Astrocyte (in vitro differentiated cells and primary cell): ENCODE data around the gene TNFAIP6. TPM values are rescaled to one million over a fixed set of nuclear protein-coding genes. Genes with fewer than 3 reads are reported as not detected.

Source experiments
- DNase-seq: peaks from one replicate; pipeline ENCODE4 v3.0.0-alpha.2; 2010; ENCODE audit warnings: low read depth
- FAIRE-seq: peaks from 2 replicates; lab custom pipeline; 2011; peaks lifted over from hg19 to GRCh38; lab: Jason Lieb, UNC
- H2AFZ ChIP-seq: 2 replicates; pipeline ENCODE4 v1.6.0; 2012; ENCODE audit warnings: low read depth, low read length, inconsistent platforms
- H3K27ac ChIP-seq: 2 replicates; pipeline ENCODE4 v1.5.1; 2011; ENCODE audit warnings: low read depth, low read length, inconsistent platforms
- H3K27me3 ChIP-seq: 2 replicates; pipeline ENCODE4 v1.6.0; 2011; ENCODE audit warnings: low read length, inconsistent platforms; ENCODE audit not compliant: insufficient read depth
- H3K36me3 ChIP-seq: 2 replicates; pipeline ENCODE4 v1.5.1; 2011; ENCODE audit warnings: low read length, inconsistent platforms; ENCODE audit not compliant: insufficient read depth
- H3K4me1 ChIP-seq: 2 replicates; pipeline ENCODE4 v1.5.1; 2011; ENCODE audit warnings: low read length, inconsistent platforms; ENCODE audit not compliant: insufficient read depth
- H3K4me2 ChIP-seq: 2 replicates; pipeline ENCODE4 v1.6.0; 2012; ENCODE audit warnings: low read length, inconsistent platforms
- H3K4me3 ChIP-seq: 2 replicates; pipeline ENCODE4 v1.5.1; 2011; ENCODE audit warnings: low read depth, mild to moderate bottlenecking, low read length, inconsistent platforms; ENCODE audit not compliant: insufficient read depth
- H3K79me2 ChIP-seq: 2 replicates; pipeline ENCODE4 v1.6.0; 2012; ENCODE audit warnings: mild to moderate bottlenecking, low read length, inconsistent platforms; ENCODE audit not compliant: insufficient read depth
- H3K9ac ChIP-seq: 2 replicates; pipeline ENCODE4 v1.6.0; 2012; ENCODE audit warnings: mild to moderate bottlenecking, low read length, inconsistent platforms
- H3K9me3 ChIP-seq: 2 replicates; pipeline ENCODE4 v1.5.1; 2012; ENCODE audit warnings: low read depth, mild to moderate bottlenecking, low read length, inconsistent platforms; ENCODE audit not compliant: insufficient read depth
- H4K20me1 ChIP-seq: 2 replicates; pipeline ENCODE4 v1.6.0; 2012; ENCODE audit warnings: low read length, inconsistent platforms; ENCODE audit not compliant: insufficient read depth
- H3K27ac Mint-ChIP-seq: one replicate; pipeline ENCODE4 v1.8.0; 2021; ENCODE audit warnings: mild to moderate bottlenecking, mixed read lengths; ENCODE audit not compliant: unreplicated experiment
- H3K27me3 Mint-ChIP-seq: one replicate; pipeline ENCODE4 v1.8.0; 2021; ENCODE audit warnings: low read depth, mixed read lengths; ENCODE audit not compliant: unreplicated experiment
- H3K36me3 Mint-ChIP-seq: one replicate; pipeline ENCODE4 v1.8.0; 2021; ENCODE audit warnings: low read depth, mixed read lengths; ENCODE audit not compliant: unreplicated experiment
- H3K4me1 Mint-ChIP-seq: one replicate; pipeline ENCODE4 v1.8.0; 2021; ENCODE audit warnings: low read depth, mixed read lengths; ENCODE audit not compliant: unreplicated experiment
- H3K4me3 Mint-ChIP-seq: one replicate; pipeline ENCODE4 v1.8.0; 2021; ENCODE audit warnings: mild to moderate bottlenecking, moderate library complexity, mixed read lengths; ENCODE audit not compliant: unreplicated experiment
- H3K9me3 Mint-ChIP-seq: one replicate; pipeline ENCODE4 v1.8.0; 2021; ENCODE audit warnings: mild to moderate bottlenecking, mixed read lengths; ENCODE audit not compliant: unreplicated experiment
- EZH2 ChIP-seq: IDR thresholded peaks from 2 replicates; pipeline ENCODE4 v1.6.1; 2012; ENCODE audit warnings: mild to moderate bottlenecking, low read length, inconsistent platforms; ENCODE audit not compliant: insufficient read depth
- total RNA-seq: library from RNA; stranded (reverse); gene quantifications from 2 replicates; pipeline ENCODE4 v1.2.1, GENCODE V29; 2021
- TF ChIP-seq, protein P1 (sequence below): IDR thresholded peaks from 2 replicates; pipeline ENCODE4 v1.5.1; 2011; ENCODE audit warnings: low read depth, mild to moderate bottlenecking, inconsistent platforms, low read length, moderate library complexity; ENCODE audit not compliant: insufficient read depth

Gene TNFAIP6
- total RNA-seq, 1 donor from 2014 or later = 0.75 TPM

DNA sequence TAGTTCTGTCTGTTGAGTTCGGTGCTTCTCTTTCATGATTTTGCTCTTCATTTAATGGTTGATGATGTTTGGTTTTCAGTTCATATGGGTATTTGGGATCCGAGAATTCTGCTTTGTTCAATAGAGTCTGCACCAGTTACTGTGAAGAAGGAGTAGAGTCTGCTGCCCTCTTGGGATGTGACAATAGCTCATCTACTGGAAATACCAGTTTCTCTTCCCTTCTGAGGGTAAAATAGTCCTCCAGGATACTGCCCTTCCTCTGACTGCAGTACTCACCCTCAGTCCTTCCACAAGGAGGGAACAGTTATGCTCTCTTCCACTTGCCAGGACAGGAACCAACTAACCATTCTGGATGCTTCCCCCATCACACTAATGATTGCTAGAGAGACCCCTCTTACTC lies 12.5 kb upstream of the TNFAIP6 start:
- Histone ChIP-seq H3K79me2 (no peaks in the 10 kb centered on the region), H2AFZ (no peak overlapping the region), H3K4me3 (no peak overlapping the region), H4K20me1 (no peaks in the 10 kb centered on the region), H3K36me3 (no peaks in the 10 kb centered on the region), H3K4me2 (no peak overlapping the region), H3K9me3 (no peaks in the 10 kb centered on the region), H3K4me1 (no peaks in the 10 kb centered on the region), H3K27me3 (no peaks in the 10 kb centered on the region), H3K9ac (no peak overlapping the region), H3K27ac (no peak overlapping the region)
- H3K36me3 Mint-ChIP-seq = peaks cover 2% of the 10 kb centered on the region
- FAIRE-seq (no peak), DNase-seq (no peak)
- no peak overlapping the region for H3K27ac Mint-ChIP-seq
- no peaks in the 10 kb centered on the region for H3K4me1 Mint-ChIP-seq
- H3K9me3 Mint-ChIP-seq = peaks cover 7% of the 10 kb centered on the region
- H3K27me3 Mint-ChIP-seq = no peaks in the 10 kb centered on the region
- no peak for TF ChIP-seq EZH2
- TF ChIP-seq, protein P1, sequence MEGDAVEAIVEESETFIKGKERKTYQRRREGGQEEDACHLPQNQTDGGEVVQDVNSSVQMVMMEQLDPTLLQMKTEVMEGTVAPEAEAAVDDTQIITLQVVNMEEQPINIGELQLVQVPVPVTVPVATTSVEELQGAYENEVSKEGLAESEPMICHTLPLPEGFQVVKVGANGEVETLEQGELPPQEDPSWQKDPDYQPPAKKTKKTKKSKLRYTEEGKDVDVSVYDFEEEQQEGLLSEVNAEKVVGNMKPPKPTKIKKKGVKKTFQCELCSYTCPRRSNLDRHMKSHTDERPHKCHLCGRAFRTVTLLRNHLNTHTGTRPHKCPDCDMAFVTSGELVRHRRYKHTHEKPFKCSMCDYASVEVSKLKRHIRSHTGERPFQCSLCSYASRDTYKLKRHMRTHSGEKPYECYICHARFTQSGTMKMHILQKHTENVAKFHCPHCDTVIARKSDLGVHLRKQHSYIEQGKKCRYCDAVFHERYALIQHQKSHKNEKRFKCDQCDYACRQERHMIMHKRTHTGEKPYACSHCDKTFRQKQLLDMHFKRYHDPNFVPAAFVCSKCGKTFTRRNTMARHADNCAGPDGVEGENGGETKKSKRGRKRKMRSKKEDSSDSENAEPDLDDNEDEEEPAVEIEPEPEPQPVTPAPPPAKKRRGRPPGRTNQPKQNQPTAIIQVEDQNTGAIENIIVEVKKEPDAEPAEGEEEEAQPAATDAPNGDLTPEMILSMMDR = no peak
- no peak overlapping the region for H3K4me3 Mint-ChIP-seq

- H3K9ac ChIP-seq = no peak overlapping the region
- DNase-seq (no peak), FAIRE-seq (no peak)
- no peaks in the 10 kb centered on the region for H3K36me3 ChIP-seq
- no peak overlapping the region for H3K4me2 ChIP-seq
- no peak overlapping the region for H3K4me3 Mint-ChIP-seq
- H3K9me3 ChIP-seq = no peaks in the 10 kb centered on the region
- TF ChIP-seq EZH2 = no peak
- TF ChIP-seq, protein P1 = no peak
- H3K27me3 Mint-ChIP-seq = no peaks in the 10 kb centered on the region
- no peaks in the 10 kb centered on the region for H3K4me1 Mint-ChIP-seq
- no peak overlapping the region for H3K27ac Mint-ChIP-seq
- no peaks in the 10 kb centered on the region for H3K79me2 ChIP-seq
- H3K9me3 Mint-ChIP-seq = peaks cover 2% of the 10 kb centered on the region
- H3K27ac ChIP-seq = no peak overlapping the region
- H3K4me3 ChIP-seq = no peak overlapping the region
- no peaks in the 10 kb centered on the region for H4K20me1 ChIP-seq
- peaks cover 2% of the 10 kb centered on the region for H3K36me3 Mint-ChIP-seq
- H3K4me1 ChIP-seq = no peaks in the 10 kb centered on the region
- no peak overlapping the region for H2AFZ ChIP-seq
- H3K27me3 ChIP-seq = no peaks in the 10 kb centered on the region
These were observed 10.1 kb upstream of the TNFAIP6 start for GRCh38 chr2:151347294-151347693.

- Mint-ChIP-seq H3K27ac (no peak overlapping the region), H3K4me1 (no peaks in the 10 kb centered on the region), H3K4me3 (no peak overlapping the region), H3K9me3 (peaks cover 2% of the 10 kb centered on the region), H3K27me3 (no peaks in the 10 kb centered on the region), H3K36me3 (peaks cover 2% of the 10 kb centered on the region)
- FAIRE-seq = no peak
- no peaks in the 10 kb centered on the region for H3K36me3 ChIP-seq
- no peak overlapping the region for H3K4me2 ChIP-seq
- H3K9me3 ChIP-seq = no peaks in the 10 kb centered on the region
- no peaks in the 10 kb centered on the region for H3K79me2 ChIP-seq
- DNase-seq = no peak
- no peaks in the 10 kb centered on the region for H4K20me1 ChIP-seq
- no peak overlapping the region for H3K27ac ChIP-seq
- TF ChIP-seq, protein P1 = no peak
- TF ChIP-seq EZH2 = no peak
- H3K9ac ChIP-seq = no peak overlapping the region
- H3K4me1 ChIP-seq = no peaks in the 10 kb centered on the region
- H2AFZ ChIP-seq = no peak overlapping the region
- no peak overlapping the region for H3K4me3 ChIP-seq
- H3K27me3 ChIP-seq = no peaks in the 10 kb centered on the region
These were observed 9.5 kb upstream of the TNFAIP6 start for GRCh38 chr2:151347906-151348305.
